Adrenal gland (tissue), 12 donors: ENCODE results near the gene POLR2E. TPM values are rescaled to one million over a fixed set of nuclear protein-coding genes. Genes with fewer than 3 reads are reported as not detected.
A peak's percentile ranks its signal among the peaks of the same experiment; 100 is the strongest.

ENCODE experiments used
- DNase-seq, 7 donors: peaks; one replicate each; pipeline ENCODE4 v3.0.0-alpha.2; 2019 to 2020
- H3K27ac ChIP-seq, 5 donors: fragments of 200-600 bp; sonication (generic) in 4 of 5; 1 replicate in 3 of 5; 2 replicates in 2 of 5; pipeline versions ENCODE4 v1.5.1 to v1.8.0; 2016 to 2020; ENCODE audit warnings: mild to moderate bottlenecking in 1 of 5
- H3K27me3 ChIP-seq: fragments of 200-600 bp; 2 replicates; pipeline ENCODE4 v1.8.0; 2021
- H3K36me3 ChIP-seq, 2 donors: fragments of 200-600 bp; replicated peaks in 1 of 2; 1 replicate in 1 of 2; 2 replicates in 1 of 2; pipeline versions ENCODE4 v1.5.1 to v1.8.0; 2018 to 2022
- H3K4me1 ChIP-seq, 2 donors: fragments of 200-600 bp; replicated peaks in 1 of 2; 1 replicate in 1 of 2; 2 replicates in 1 of 2; pipeline versions ENCODE4 v1.5.1 to v1.8.0; 2018 to 2021
- H3K4me3 ChIP-seq, 4 donors: fragments of 200-600 bp; sonication (generic) in 3 of 4; one replicate each; pipeline ENCODE4 v1.5.1; 2016 to 2018
- H3K9me3 ChIP-seq, 3 donors: fragments of 200-600 bp; sonication (generic) in 1 of 3; replicated peaks in 1 of 3; 1 replicate in 2 of 3; 2 replicates in 1 of 3; pipeline versions ENCODE4 v1.5.1 to v1.8.0; 2016 to 2021
- CTCF ChIP-seq, 6 experiments: fragments of 450-650 bp in 4 of 6; fragments of 200-600 bp in 2 of 6; sonication (generic) in 1 of 6; IDR thresholded peaks; 1 replicate in 5 of 6; 2 replicates in 1 of 6; pipeline versions ENCODE4 v1.5.1 to v1.8.0; 2016 to 2021; ENCODE audit warnings: antibody characterized with exemption in 6 of 6, mild to moderate bottlenecking in 2 of 6, moderate library complexity in 1 of 6
- POLR2A ChIP-seq, 2 donors: fragments of 450-650 bp; IDR thresholded peaks; one replicate each; pipeline ENCODE4 v1.6.1; 2017; ENCODE audit warnings: antibody characterized with exemption in 2 of 2, mild to moderate bottlenecking in 2 of 2, moderate library complexity in 1 of 2
- WGBS, 4 donors: extraction: QIAGEN DNeasy Blood & Tissue Kit in 2 of 4; methylation state at CpG; one replicate each; pipeline versions ENCODE4 v1.1.5 to v1.1.7; 2013 to 2017; 5-methylcytosine and 5-hydroxymethylcytosine counted together
- intact Hi-C, 2 donors: fragments of 100-400 bp; cut with DNase I; formaldehyde crosslinking; loops; one replicate each; pipeline versions ENCODE4 v1.14.1 to v1.15.0; 2022 to 2023
- polyA plus RNA-seq, 3 donors: library from polyadenylated mRNA; stranded (reverse); fragments of 200-250 nt in 2 of 3; fragments of 350-450 nt in 1 of 3; fragmentation: Illumina TruSeq in 1 of 3; extraction: RNeasy Lipid Tissue Mini Kit (QIAGEN cat#74804) in 1 of 3; gene quantifications; one replicate each; pipeline ENCODE4 v1.2.3, GENCODE V29; 2013 to 2014
- total RNA-seq, 9 donors: library from RNA; depleted of rRNA in 4 of 9; stranded (reverse); fragments of >200 nt in 4 of 9; fragments of 120-200 nt in 1 of 9; fragmentation: NEBNext Ultra II Directional in 1 of 9; extraction: Animal tissue kit (Norgen Biotek cat#: 25700) in 1 of 9; gene quantifications; one replicate each; pipeline versions ENCODE4 v1.1.0 to v1.2.4, GENCODE V29; 2013 to 2023
- donor health status: healthy with polysubstance abuse.
- donor health status: Bipolar disorder and iron deficiency.
- donor health status: DM: yes; HTN: yes; CAD: no.
- donor health status: DM: no; HTN: no; CAD: no.
- donor health status: DM: no; HTN: no; CAD: no.
- donor health status: DM: yes; HTN: yes; CAD: no.

The POLR2E gene
- total and polyA plus RNA-seq, 12 donors: 74.7 to 231 (median 157) TPM

GRCh38 chr19:1133471-1133929 is 38.3 kb upstream of the POLR2E start:
- no peak overlapping the region for H3K4me3 ChIP-seq
- no peaks in the 10 kb centered on the region for H3K9me3 ChIP-seq
- TF ChIP-seq CTCF (IDR thresholded peaks at IDR 0.05) (no peak), POLR2A (IDR thresholded peaks at IDR 0.05) (no peak)
- peaks cover 0 to 10% of the 10 kb centered on the region in 2 donors for H3K36me3 ChIP-seq
- peak in 1 of 7 donors; percentile 55 for DNase-seq
- intact Hi-C loops: no loop called here
- H3K27me3 ChIP-seq: no peaks in the 10 kb centered on the region
- 89 to 96% (median 92%) methylated on average over 6 to 25 of the region's 25 CpGs for WGBS, 4 donors
- H3K27ac ChIP-seq: peak overlapping the region; percentile 86 to 99 (median 91)
- H3K4me1 ChIP-seq: peaks cover 34 to 64% of the 10 kb centered on the region in 2 donors

GRCh38 chr19:1132552-1133383 is 37.6 kb upstream of the POLR2E start:
- H3K4me1 ChIP-seq: peaks cover 34 to 64% of the 10 kb centered on the region in 2 donors
- no peaks in the 10 kb centered on the region for H3K27me3 ChIP-seq
- TF ChIP-seq POLR2A (IDR thresholded peaks at IDR 0.05): peak in 1 of 2 donors; percentile 41
- TF ChIP-seq CTCF (IDR thresholded peaks at IDR 0.05): no peak
- intact Hi-C loops: no loop called here
- peak in 4 of 7 donors; percentile 63 to 79 (median 69) for DNase-seq
- H3K36me3 ChIP-seq: peaks cover 0 to 14% of the 10 kb centered on the region in 2 donors
- H3K9me3 ChIP-seq: no peaks in the 10 kb centered on the region
- WGBS, 4 donors: 30 to 71% (median 43%) methylated on average over 18 to 48 of the region's 48 CpGs
- H3K27ac ChIP-seq: peak overlapping the region; percentile 86 to 99 (median 91)
- peak overlapping the region in 2 of 4 donors; percentile 26 to 69 for H3K4me3 ChIP-seq

GRCh38 chr19:1131718-1132551 is 36.8 kb upstream of the POLR2E start:
- 35 to 63% (median 45%) methylated on average over 8 to 64 of the region's 64 CpGs for whole genome bisulfite sequencing, 4 donors
- peak; percentile 69 to 93 (median 91) for DNase-seq
- H3K27me3 ChIP-seq: no peaks in the 10 kb centered on the region
- H3K9me3 ChIP-seq: no peaks in the 10 kb centered on the region
- peak; percentile 20 to 60 for TF ChIP-seq POLR2A (IDR thresholded peaks at IDR 0.05)
- peak in 2 of 6 experiments; percentile 11 to 36 for TF ChIP-seq CTCF (IDR thresholded peaks at IDR 0.05)
- peaks cover 34 to 65% of the 10 kb centered on the region in 2 donors for H3K4me1 ChIP-seq
- intact Hi-C loops: no loop called here
- peaks cover 0 to 23% of the 10 kb centered on the region in 2 donors for H3K36me3 ChIP-seq
- peak overlapping the region; percentile 86 to 99 (median 91) for H3K27ac ChIP-seq
- peak overlapping the region in 3 of 4 donors; percentile 26 to 69 (median 53) for H3K4me3 ChIP-seq
